Right lobe of liver (tissue), 6 donors: Measurements from ENCODE around the gene DONSON. TPM values are rescaled to one million over a fixed set of nuclear protein-coding genes. Genes with fewer than 3 reads are reported as not detected.

Experiments
- ATAC-seq, 4 donors: fragments of 200-7000 bp; cut with Tn5 transposase; one replicate each; pipeline ENCODE4 v1.9.1; 2020; ENCODE audit warnings: mild to moderate bottlenecking in 4 of 4, moderate library complexity in 4 of 4
- DNase-seq, 3 donors: peaks; one replicate each; pipeline ENCODE4 v3.0.0-alpha.2; 2020
- H3K27ac ChIP-seq, 3 donors: fragments of 200-600 bp; one replicate each; pipeline ENCODE4 v1.8.0; 2022
- H3K27me3 ChIP-seq, 2 donors: fragments of 200-600 bp; one replicate each; pipeline ENCODE4 v1.8.0; 2022
- H3K36me3 ChIP-seq, 4 donors: fragments of 200-600 bp; sonication (generic) in 1 of 4; one replicate each; pipeline versions ENCODE4 v1.5.1 to v1.8.0; 2017 to 2022; ENCODE audit warnings: control low read depth in 1 of 4
- H3K4me1 ChIP-seq, 4 donors: fragments of 200-600 bp; sonication (generic) in 1 of 4; one replicate each; pipeline versions ENCODE4 v1.5.1 to v1.8.0; 2017 to 2022; ENCODE audit warnings: control low read depth in 1 of 4
- H3K4me3 ChIP-seq, 3 donors: fragments of 200-600 bp; one replicate each; pipeline ENCODE4 v1.8.0; 2022
- H3K9me3 ChIP-seq, 4 donors: fragments of 200-600 bp; sonication (generic) in 1 of 4; one replicate each; pipeline versions ENCODE4 v1.5.1 to v1.8.0; 2017 to 2022; ENCODE audit warnings: control low read depth in 1 of 4
- POLR2A ChIP-seq: fragments of 450-650 bp; IDR thresholded peaks from one replicate; pipeline ENCODE4 v1.6.1; 2017; ENCODE audit warnings: antibody characterized with exemption, mild to moderate bottlenecking
- WGBS: methylation state at CpG from one replicate; pipeline ENCODE4 v1.1.6; 2018; ENCODE audit warnings: low coverage, low lambda C conversion rate; ENCODE audit not compliant: insufficient coverage; ENCODE audit errors: missing lambda C conversion rate; 5-methylcytosine and 5-hydroxymethylcytosine counted together
- intact Hi-C, 2 donors: fragments of 100-400 bp; cut with DNase I; formaldehyde crosslinking; loops; one replicate each; pipeline versions ENCODE4 v1.11.2 to v1.14.1; 2022
- total RNA-seq, 6 experiments: library from RNA; depleted of rRNA in 2 of 6; stranded (reverse); fragments of >200 nt in 2 of 6; fragmentation: NEBNext Ultra II Directional in 3 of 6; extraction: Animal tissue kit (Norgen Biotek cat#: 25700) in 3 of 6; gene quantifications; one replicate each; pipeline versions ENCODE4 v1.1.0 to v1.2.4, GENCODE V29; 2016 to 2023
- TF ChIP-seq, protein P1 (sequence below), 4 donors: fragments of 200-600 bp in 3 of 4; fragments of 450-650 bp in 1 of 4; IDR thresholded peaks; one replicate each; pipeline versions ENCODE4 v1.5.1 to v1.8.0; 2016 to 2022; ENCODE audit warnings: antibody characterized with exemption in 4 of 4, mild to moderate bottlenecking in 2 of 4
- donor health status: DM: no; HTN: yes; CAD: no.
- donor health status: DM: no; HTN: no; CAD: no.
- donor health status: DM: no; HTN: no; CAD: no.
- donor health status: DM: no; HTN: yes; CAD: no.
- donor health status: DM: no; HTN: yes; CAD: no.

The DONSON gene
- total RNA-seq, 6 experiments from 2014 or later = 6.0 to 13.7 (median 8.4) TPM

DNA sequence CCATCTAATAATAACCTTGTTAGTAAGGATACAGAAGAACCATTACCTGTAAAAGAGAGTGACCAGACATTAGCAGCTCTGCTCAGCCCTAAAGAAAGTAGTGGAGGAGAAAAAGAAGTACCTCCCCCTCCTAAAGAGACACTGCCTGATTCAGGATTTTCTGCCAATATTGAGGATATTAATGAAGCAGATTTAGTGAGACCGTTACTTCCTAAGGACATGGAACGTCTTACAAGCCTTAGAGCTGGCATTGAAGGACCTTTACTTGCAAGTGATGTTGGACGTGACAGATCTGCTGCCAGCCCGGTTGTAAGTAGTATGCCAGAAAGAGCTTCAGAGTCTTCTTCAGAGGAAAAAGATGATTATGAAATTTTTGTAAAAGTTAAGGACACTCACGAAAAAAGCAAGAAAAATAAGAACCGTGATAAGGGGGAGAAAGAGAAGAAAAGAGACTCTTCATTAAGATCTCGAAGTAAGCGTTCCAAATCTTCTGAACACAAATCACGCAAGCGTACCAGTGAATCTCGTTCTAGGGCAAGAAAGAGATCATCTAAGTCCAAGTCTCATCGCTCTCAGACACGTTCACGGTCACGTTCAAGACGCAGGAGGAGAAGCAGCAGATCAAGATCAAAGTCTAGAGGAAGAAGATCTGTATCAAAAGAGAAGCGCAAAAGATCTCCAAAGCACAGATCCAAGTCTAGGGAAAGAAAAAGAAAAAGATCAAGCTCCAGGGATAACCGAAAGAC, 34.1 kb downstream of the DONSON start:
- H3K36me3 ChIP-seq = peaks cover 24 to 87% (median 63%) of the 10 kb centered on the region in 4 donors
- no peak for ATAC-seq
- no peak overlapping the region for H3K4me3 ChIP-seq
- H3K27ac ChIP-seq = no peak overlapping the region
- no peaks in the 10 kb centered on the region for H3K9me3 ChIP-seq
- H3K4me1 ChIP-seq = no peaks in the 10 kb centered on the region
- intact Hi-C loops = no loop called here
- TF ChIP-seq POLR2A = no peak
- TF ChIP-seq, protein P1, sequence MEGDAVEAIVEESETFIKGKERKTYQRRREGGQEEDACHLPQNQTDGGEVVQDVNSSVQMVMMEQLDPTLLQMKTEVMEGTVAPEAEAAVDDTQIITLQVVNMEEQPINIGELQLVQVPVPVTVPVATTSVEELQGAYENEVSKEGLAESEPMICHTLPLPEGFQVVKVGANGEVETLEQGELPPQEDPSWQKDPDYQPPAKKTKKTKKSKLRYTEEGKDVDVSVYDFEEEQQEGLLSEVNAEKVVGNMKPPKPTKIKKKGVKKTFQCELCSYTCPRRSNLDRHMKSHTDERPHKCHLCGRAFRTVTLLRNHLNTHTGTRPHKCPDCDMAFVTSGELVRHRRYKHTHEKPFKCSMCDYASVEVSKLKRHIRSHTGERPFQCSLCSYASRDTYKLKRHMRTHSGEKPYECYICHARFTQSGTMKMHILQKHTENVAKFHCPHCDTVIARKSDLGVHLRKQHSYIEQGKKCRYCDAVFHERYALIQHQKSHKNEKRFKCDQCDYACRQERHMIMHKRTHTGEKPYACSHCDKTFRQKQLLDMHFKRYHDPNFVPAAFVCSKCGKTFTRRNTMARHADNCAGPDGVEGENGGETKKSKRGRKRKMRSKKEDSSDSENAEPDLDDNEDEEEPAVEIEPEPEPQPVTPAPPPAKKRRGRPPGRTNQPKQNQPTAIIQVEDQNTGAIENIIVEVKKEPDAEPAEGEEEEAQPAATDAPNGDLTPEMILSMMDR (IDR thresholded peaks at IDR 0.05) = no peak
- no peaks in the 10 kb centered on the region for H3K27me3 ChIP-seq
- no peak for DNase-seq
- WGBS = 90% methylated on average over 17 of the region's 18 CpGs

DNA sequence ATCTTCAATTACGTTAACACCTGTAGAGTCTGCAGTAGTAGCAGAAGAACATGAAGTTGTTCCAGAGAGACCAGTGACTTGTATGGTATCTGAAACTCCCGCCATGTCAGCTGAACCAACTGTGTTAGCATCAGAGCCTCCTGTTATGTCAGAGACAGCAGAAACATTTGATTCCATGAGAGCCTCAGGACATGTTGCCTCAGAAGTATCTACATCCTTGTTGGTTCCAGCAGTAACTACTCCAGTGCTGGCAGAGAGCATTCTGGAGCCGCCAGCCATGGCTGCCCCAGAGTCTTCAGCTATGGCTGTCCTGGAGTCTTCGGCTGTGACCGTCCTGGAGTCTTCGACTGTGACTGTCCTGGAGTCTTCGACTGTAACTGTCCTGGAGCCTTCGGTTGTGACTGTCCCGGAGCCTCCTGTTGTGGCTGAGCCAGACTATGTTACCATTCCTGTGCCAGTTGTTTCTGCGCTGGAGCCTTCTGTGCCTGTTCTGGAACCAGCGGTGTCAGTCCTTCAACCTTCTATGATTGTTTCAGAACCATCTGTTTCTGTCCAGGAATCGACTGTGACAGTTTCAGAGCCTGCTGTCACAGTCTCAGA, 35.4 kb downstream of the DONSON start:
- H3K4me3 ChIP-seq = no peak overlapping the region
- peak in 1 of 4 donors; percentile 15 for ATAC-seq
- no peaks in the 10 kb centered on the region for H3K9me3 ChIP-seq
- intact Hi-C loops = no loop called here
- TF ChIP-seq, protein P1 (IDR thresholded peaks at IDR 0.05) = no peak
- TF ChIP-seq POLR2A = no peak
- H3K27ac ChIP-seq = no peak overlapping the region
- no peaks in the 10 kb centered on the region for H3K4me1 ChIP-seq
- WGBS = 94% methylated on average over 4 of the region's 12 CpGs
- peaks cover 24 to 87% (median 65%) of the 10 kb centered on the region in 4 donors for H3K36me3 ChIP-seq
- no peak for DNase-seq
- H3K27me3 ChIP-seq = no peaks in the 10 kb centered on the region

DNA sequence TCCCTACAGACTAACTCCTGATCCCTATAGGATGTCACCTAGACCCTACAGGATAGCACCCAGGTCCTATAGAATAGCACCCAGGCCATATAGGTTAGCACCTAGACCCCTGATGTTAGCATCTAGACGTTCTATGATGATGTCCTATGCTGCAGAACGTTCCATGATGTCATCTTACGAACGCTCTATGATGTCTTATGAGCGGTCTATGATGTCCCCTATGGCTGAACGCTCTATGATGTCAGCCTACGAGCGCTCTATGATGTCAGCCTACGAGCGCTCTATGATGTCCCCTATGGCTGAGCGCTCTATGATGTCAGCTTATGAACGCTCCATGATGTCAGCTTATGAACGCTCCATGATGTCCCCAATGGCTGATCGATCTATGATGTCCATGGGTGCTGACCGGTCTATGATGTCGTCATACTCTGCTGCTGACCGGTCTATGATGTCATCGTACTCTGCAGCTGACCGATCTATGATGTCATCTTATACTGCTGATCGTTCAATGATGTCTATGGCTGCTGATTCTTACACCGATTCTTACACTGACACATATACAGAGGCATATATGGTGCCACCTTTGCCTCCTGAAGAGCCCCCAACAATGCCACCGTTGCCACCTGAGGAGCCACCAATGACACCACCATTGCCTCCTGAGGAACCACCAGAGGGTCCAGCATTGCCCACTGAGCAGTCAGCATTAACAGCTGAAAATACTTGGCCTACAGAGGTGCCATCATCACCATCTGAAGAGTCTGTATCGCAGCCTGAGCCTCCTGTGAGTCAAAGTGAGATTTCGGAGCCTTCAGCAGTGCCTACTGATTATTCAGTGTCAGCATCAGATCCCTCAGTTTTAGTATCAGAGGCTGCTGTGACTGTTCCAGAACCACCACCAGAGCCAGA, 36.1 kb downstream of the DONSON start:
- Histone ChIP-seq H3K27ac (no peak overlapping the region), H3K4me3 (no peak overlapping the region), H3K9me3 (no peaks in the 10 kb centered on the region), H3K27me3 (no peaks in the 10 kb centered on the region), H3K4me1 (no peaks in the 10 kb centered on the region), H3K36me3 (peaks cover 24 to 87% (median 61%) of the 10 kb centered on the region in 4 donors)
- intact Hi-C loops = no loop called here
- DNase-seq (no peak), ATAC-seq (peak in 3 of 4 donors; percentile 10 to 26 (median 17))
- no peak for TF ChIP-seq POLR2A
- WGBS = 96% methylated on average over 17 of the region's 24 CpGs

DNA sequence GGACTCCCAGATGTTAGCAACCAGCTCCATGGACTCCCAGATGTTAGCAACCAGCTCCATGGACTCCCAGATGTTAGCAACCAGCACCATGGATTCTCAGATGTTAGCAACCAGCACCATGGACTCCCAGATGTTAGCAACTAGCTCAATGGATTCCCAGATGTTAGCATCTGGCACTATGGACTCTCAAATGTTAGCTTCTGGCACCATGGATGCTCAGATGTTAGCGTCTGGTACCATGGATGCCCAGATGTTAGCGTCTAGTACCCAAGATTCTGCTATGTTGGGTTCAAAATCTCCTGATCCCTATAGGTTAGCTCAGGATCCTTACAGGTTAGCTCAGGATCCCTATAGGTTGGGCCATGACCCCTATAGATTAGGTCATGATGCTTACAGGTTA, 36.8 kb downstream of the DONSON start:
- TF ChIP-seq, protein P1 (IDR thresholded peaks at IDR 0.05) = no peak
- no peak for TF ChIP-seq POLR2A
- Histone ChIP-seq H3K4me3 (no peak overlapping the region), H3K36me3 (peaks cover 24 to 89% (median 61%) of the 10 kb centered on the region in 4 donors), H3K27ac (no peak overlapping the region), H3K9me3 (no peaks in the 10 kb centered on the region), H3K27me3 (no peaks in the 10 kb centered on the region), H3K4me1 (no peaks in the 10 kb centered on the region)
- WGBS = no CpG with 5 or more reads among the region's 2 CpGs
- intact Hi-C loops = no loop called here
- DNase-seq = no peak
- no peak for ATAC-seq
